Hepatocyte (in vitro differentiated cells): ENCODE results near the gene DNLZ.

ENCODE experiments used
- CTCF ChIP-seq: fragments of 200-600 bp; sonication (generic); IDR thresholded peaks from 2 replicates; pipeline ENCODE4 v1.5.1; 2016; ENCODE audit warnings: antibody characterized with exemption, mild to moderate bottlenecking; ENCODE audit not compliant: poor library complexity
- EZH2 ChIP-seq: fragments of 200-600 bp; sonication (generic); IDR thresholded peaks from 2 replicates; pipeline ENCODE4 v1.6.1; 2016; ENCODE audit warnings: antibody characterized with exemption, mild to moderate bottlenecking, borderline replicate concordance
- EZH2phosphoT487 ChIP-seq: fragments of 200-600 bp; sonication (generic); IDR thresholded peaks from one replicate; pipeline ENCODE4 v1.6.1; 2018; ENCODE audit warnings: antibody characterized with exemption, mild to moderate bottlenecking, low read depth, moderate library complexity; ENCODE audit not compliant: unreplicated experiment, severe bottlenecking

GRCh38 chr9:136363949-136364748, 605 bp upstream of the DNLZ start:
- TF ChIP-seq CTCF (no peak), EZH2 (no peak), EZH2phosphoT487 (no peak)
